PC-9 (cell line): ENCODE data around the gene ATOSB.

Experiments
- EZH2 ChIP-seq: fragments of 200-600 bp; sonication (generic); IDR thresholded peaks from 2 replicates; pipeline ENCODE4 v1.8.0; 2017; ENCODE audit warnings: antibody characterized with exemption, low read depth
- TF ChIP-seq, protein P1 (sequence below): fragments of 200-600 bp; sonication (generic); conservative IDR thresholded peaks from 2 replicates; pipeline ENCODE4 v1.6.1; 2017; ENCODE audit warnings: mixed run types, antibody characterized with exemption, mild to moderate bottlenecking, moderate library complexity

GRCh38 chr9:35136866-35137265 lies 21.2 kb upstream of the ATOSB start:
- TF ChIP-seq, protein P1, sequence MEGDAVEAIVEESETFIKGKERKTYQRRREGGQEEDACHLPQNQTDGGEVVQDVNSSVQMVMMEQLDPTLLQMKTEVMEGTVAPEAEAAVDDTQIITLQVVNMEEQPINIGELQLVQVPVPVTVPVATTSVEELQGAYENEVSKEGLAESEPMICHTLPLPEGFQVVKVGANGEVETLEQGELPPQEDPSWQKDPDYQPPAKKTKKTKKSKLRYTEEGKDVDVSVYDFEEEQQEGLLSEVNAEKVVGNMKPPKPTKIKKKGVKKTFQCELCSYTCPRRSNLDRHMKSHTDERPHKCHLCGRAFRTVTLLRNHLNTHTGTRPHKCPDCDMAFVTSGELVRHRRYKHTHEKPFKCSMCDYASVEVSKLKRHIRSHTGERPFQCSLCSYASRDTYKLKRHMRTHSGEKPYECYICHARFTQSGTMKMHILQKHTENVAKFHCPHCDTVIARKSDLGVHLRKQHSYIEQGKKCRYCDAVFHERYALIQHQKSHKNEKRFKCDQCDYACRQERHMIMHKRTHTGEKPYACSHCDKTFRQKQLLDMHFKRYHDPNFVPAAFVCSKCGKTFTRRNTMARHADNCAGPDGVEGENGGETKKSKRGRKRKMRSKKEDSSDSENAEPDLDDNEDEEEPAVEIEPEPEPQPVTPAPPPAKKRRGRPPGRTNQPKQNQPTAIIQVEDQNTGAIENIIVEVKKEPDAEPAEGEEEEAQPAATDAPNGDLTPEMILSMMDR, result no peak
- TF ChIP-seq EZH2, result no peak
